ENCODE measurements around the gene CACNB1. TPM values are rescaled to one million over a fixed set of nuclear protein-coding genes. Genes with fewer than 3 reads are reported as not detected.

CACNB1 gene
- total RNA-seq, 1 donor from 2014 or later = 13.8 TPM

- Mint-ChIP-seq H3K4me3 (ENCODE audit: low read depth) (no peak overlapping the region), H3K27me3 (peaks cover 25% of the 10 kb centered on the region), H3K4me1 (ENCODE audit: low read depth) (no peaks in the 10 kb centered on the region), H3K27ac (no peak overlapping the region), H3K36me3 (ENCODE audit: insufficient read depth) (no peaks in the 10 kb centered on the region), H3K9me3 (ENCODE audit: low read depth) (peaks cover 3% of the 10 kb centered on the region)
- TF ChIP-seq CTCF (IDR thresholded peaks at IDR 0.05; ENCODE audit: unreplicated experiment) = no peak
- DNase-seq (ENCODE audit: low spot score, unreplicated experiment) = no peak
Observed at GRCh38 chr17:39145143-39145542, 52.3 kb downstream of the CACNB1 start.

GRCh38 chr17:39144416-39144840 is 53.0 kb downstream of the CACNB1 start:
- peaks cover 3% of the 10 kb centered on the region for H3K9me3 Mint-ChIP-seq (ENCODE audit: low read depth)
- no peak overlapping the region for H3K4me3 Mint-ChIP-seq (ENCODE audit: low read depth)
- no peaks in the 10 kb centered on the region for H3K4me1 Mint-ChIP-seq (ENCODE audit: low read depth)
- H3K27me3 Mint-ChIP-seq = peaks cover 17% of the 10 kb centered on the region
- H3K36me3 Mint-ChIP-seq (ENCODE audit: insufficient read depth) = no peaks in the 10 kb centered on the region
- DNase-seq (ENCODE audit: low spot score, unreplicated experiment) = no peak
- H3K27ac Mint-ChIP-seq = peak overlapping the region; percentile 33
- TF ChIP-seq CTCF (IDR thresholded peaks at IDR 0.05; ENCODE audit: unreplicated experiment) = no peak

- no peak for TF ChIP-seq CTCF (IDR thresholded peaks at IDR 0.05; ENCODE audit: unreplicated experiment)
- H3K4me3 Mint-ChIP-seq (ENCODE audit: low read depth) = no peak overlapping the region
- DNase-seq (ENCODE audit: low spot score, unreplicated experiment) = no peak
- no peak overlapping the region for H3K27ac Mint-ChIP-seq
- peaks cover 3% of the 10 kb centered on the region for H3K9me3 Mint-ChIP-seq (ENCODE audit: low read depth)
- peaks cover 11% of the 10 kb centered on the region for H3K27me3 Mint-ChIP-seq
- no peaks in the 10 kb centered on the region for H3K4me1 Mint-ChIP-seq (ENCODE audit: low read depth)
- H3K36me3 Mint-ChIP-seq (ENCODE audit: insufficient read depth) = no peaks in the 10 kb centered on the region
Observed at GRCh38 chr17:39143552-39144093, 53.8 kb downstream of the CACNB1 start.

- Mint-ChIP-seq H3K4me1 (ENCODE audit: low read depth) (no peaks in the 10 kb centered on the region), H3K27me3 (peaks cover 6% of the 10 kb centered on the region), H3K36me3 (ENCODE audit: insufficient read depth) (no peaks in the 10 kb centered on the region), H3K4me3 (ENCODE audit: low read depth) (no peak overlapping the region), H3K27ac (no peak overlapping the region), H3K9me3 (ENCODE audit: low read depth) (peaks cover 3% of the 10 kb centered on the region)
- no peak for DNase-seq (ENCODE audit: low spot score, unreplicated experiment)
- no peak for TF ChIP-seq CTCF (IDR thresholded peaks at IDR 0.05; ENCODE audit: unreplicated experiment)
Observed at GRCh38 chr17:39141915-39142664, 55.4 kb downstream of the CACNB1 start.

GRCh38 chr17:39141294-39141693 is 56.2 kb downstream of the CACNB1 start:
- Mint-ChIP-seq H3K27me3 (peaks cover 10% of the 10 kb centered on the region), H3K36me3 (ENCODE audit: insufficient read depth) (no peaks in the 10 kb centered on the region), H3K4me3 (ENCODE audit: low read depth) (no peak overlapping the region), H3K27ac (no peak overlapping the region), H3K9me3 (ENCODE audit: low read depth) (peaks cover 3% of the 10 kb centered on the region), H3K4me1 (ENCODE audit: low read depth) (no peaks in the 10 kb centered on the region)
- no peak for TF ChIP-seq CTCF (IDR thresholded peaks at IDR 0.05; ENCODE audit: unreplicated experiment)
- DNase-seq (ENCODE audit: low spot score, unreplicated experiment) = no peak
